HepG2 (cell line): Measurements from ENCODE around the gene CTRB2. TPM values are rescaled to one million over a fixed set of nuclear protein-coding genes. Genes with fewer than 3 reads are reported as not detected.

Source experiments
- EED ChIP-seq: sonication (generic); formaldehyde crosslinking; IDR thresholded peaks from 2 replicates; pipeline ENCODE4 v1.5.0; 2020; ENCODE audit warnings: mild to moderate bottlenecking, missing genetic modification reagents
- ETV5 ChIP-seq: IDR thresholded peaks from 2 replicates; pipeline ENCODE4 v1.6.1; 2018; ENCODE audit warnings: missing biosample characterization, missing genetic modification reagents, inconsistent platforms, borderline replicate concordance
- ETV6 ChIP-seq: sonication (generic); formaldehyde crosslinking; conservative IDR thresholded peaks from 2 replicates; pipeline ENCODE4 v1.4.0; 2020; ENCODE audit warnings: missing genetic modification reagents
- FOSL2 ChIP-seq: sonication (generic); formaldehyde crosslinking; IDR thresholded peaks from 2 replicates; pipeline ENCODE4 v1.4.0; 2020; ENCODE audit warnings: missing genetic modification reagents
- HOXA3 ChIP-seq: sonication (generic); formaldehyde crosslinking; IDR thresholded peaks from 2 replicates; pipeline ENCODE4 v1.5.0; 2020; ENCODE audit warnings: missing genetic modification reagents
- IRF2 ChIP-seq: IDR thresholded peaks from 2 replicates; pipeline ENCODE4 v1.6.1; 2018; ENCODE audit warnings: missing genetic modification reagents, missing compliant biosample characterization
- MXI1 ChIP-seq: IDR thresholded peaks from 3 replicates; pipeline ENCODE4 v1.6.1; 2012; ENCODE audit warnings: low read depth, low read length, inconsistent platforms, borderline replicate concordance
- NFRKB ChIP-seq: fragments of 450-650 bp; IDR thresholded peaks from 2 replicates; pipeline ENCODE4 v1.6.1; 2017
- PHF8 ChIP-seq: sonication (generic); formaldehyde crosslinking; IDR thresholded peaks from 2 replicates; pipeline ENCODE4 v1.5.0; 2020; ENCODE audit warnings: missing genetic modification reagents
- PRMT3 ChIP-seq: sonication (generic); formaldehyde crosslinking; IDR thresholded peaks from 2 replicates; pipeline ENCODE4 v1.8.1; 2022; ENCODE audit warnings: low read depth, mild to moderate bottlenecking, moderate library complexity, missing genetic modification reagents, borderline replicate concordance
- SATB2 ChIP-seq: sonication (generic); formaldehyde crosslinking; IDR thresholded peaks from 2 replicates; pipeline ENCODE4 v1.5.0; 2020; ENCODE audit warnings: missing genetic modification reagents
- ZFP36L2 ChIP-seq: sonication (generic); formaldehyde crosslinking; IDR thresholded peaks from 2 replicates; pipeline ENCODE4 v1.4.0; 2020; ENCODE audit warnings: missing genetic modification reagents
- ZFX ChIP-seq: sonication (generic); formaldehyde crosslinking; IDR thresholded peaks from 2 replicates; pipeline ENCODE4 v1.4.0; 2020; ENCODE audit warnings: mild to moderate bottlenecking, low read depth, missing genetic modification reagents, moderate library complexity
- ZFY ChIP-seq: sonication (generic); formaldehyde crosslinking; IDR thresholded peaks from 2 replicates; pipeline ENCODE4 v1.4.0; 2020; ENCODE audit warnings: missing genetic modification reagents
- ZMYM2 ChIP-seq: sonication (generic); formaldehyde crosslinking; IDR thresholded peaks from 2 replicates; pipeline ENCODE4 v1.8.0; 2022; ENCODE audit warnings: mild to moderate bottlenecking, missing genetic modification reagents
- ZNF331 ChIP-seq: sonication (generic); formaldehyde crosslinking; IDR thresholded peaks from 2 replicates; pipeline ENCODE4 v1.4.0; 2020; ENCODE audit warnings: missing genetic modification reagents
- ZNF451 ChIP-seq: sonication (generic); formaldehyde crosslinking; IDR thresholded peaks from 2 replicates; pipeline ENCODE4 v1.5.0; 2020; ENCODE audit warnings: mild to moderate bottlenecking, missing genetic modification reagents
- ZNF496 ChIP-seq: sonication (generic); formaldehyde crosslinking; IDR thresholded peaks from 2 replicates; pipeline ENCODE4 v1.8.1; 2023; ENCODE audit warnings: mild to moderate bottlenecking, moderate library complexity, missing genetic modification reagents; ENCODE audit not compliant: insufficient replicate concordance
- ZNF562 ChIP-seq: sonication (generic); formaldehyde crosslinking; IDR thresholded peaks from 2 replicates; pipeline ENCODE4 v1.8.0; 2022; ENCODE audit warnings: missing genetic modification reagents, borderline replicate concordance
- ZNF577 ChIP-seq: sonication (generic); formaldehyde crosslinking; IDR thresholded peaks from 2 replicates; pipeline ENCODE4 v1.4.0; 2020; ENCODE audit warnings: mild to moderate bottlenecking, low read depth, missing genetic modification reagents, borderline replicate concordance
- ZNF777 ChIP-seq: sonication (generic); formaldehyde crosslinking; IDR thresholded peaks from 2 replicates; pipeline ENCODE4 v1.4.0; 2020; ENCODE audit warnings: missing genetic modification reagents
- polyA plus RNA-seq, 8 experiments: library from polyadenylated mRNA; depleted of rRNA in 3 of 8; stranded (reverse) in 7 of 8; unstranded in 1 of 8; fragments of >200 nt; fragmentation: Illumina TruSeq in 4 of 8; extraction: Trizol in 4 of 8; gene quantifications; 2 replicates each; pipeline versions ENCODE4 v1.2.1 to v1.2.3, GENCODE V29; 2011 to 2016; ENCODE audit warnings: low read depth in 4 of 8, missing spikeins in 1 of 8, mixed read lengths in 1 of 8; ENCODE audit not compliant: insufficient read depth in 1 of 8
- total RNA-seq, 5 experiments: library from RNA; depleted of rRNA; stranded (reverse); fragments of >200 nt; fragmentation: Illumina TruSeq; extraction: Trizol; gene quantifications; 2 replicates each; pipeline ENCODE4 v1.2.3, GENCODE V29; 2016; ENCODE audit warnings: low read depth in 1 of 5
- TF ChIP-seq, protein P1 (sequence below): sonication (generic); formaldehyde crosslinking; IDR thresholded peaks from 2 replicates; pipeline ENCODE4 v1.5.1; 2020; ENCODE audit warnings: mild to moderate bottlenecking, moderate library complexity, missing genetic modification reagents
- TF ChIP-seq, protein P2 (sequence below): IDR thresholded peaks from 2 replicates; pipeline ENCODE4 v1.6.1; 2016; ENCODE audit warnings: missing compliant biosample characterization, missing genetic modification reagents, borderline replicate concordance
- TF ChIP-seq, protein P3 (sequence below): sonication (generic); formaldehyde crosslinking; IDR thresholded peaks from 2 replicates; pipeline ENCODE4 v1.4.0; 2020; ENCODE audit warnings: mild to moderate bottlenecking, missing genetic modification reagents, borderline replicate concordance

Gene CTRB2
- total and polyA plus RNA-seq, 2 of the 13 experiments (the other 11 are each of a cell fraction or from before 2014, with no cell fraction given): 0.13 TPM; not detected in 1

DNA sequence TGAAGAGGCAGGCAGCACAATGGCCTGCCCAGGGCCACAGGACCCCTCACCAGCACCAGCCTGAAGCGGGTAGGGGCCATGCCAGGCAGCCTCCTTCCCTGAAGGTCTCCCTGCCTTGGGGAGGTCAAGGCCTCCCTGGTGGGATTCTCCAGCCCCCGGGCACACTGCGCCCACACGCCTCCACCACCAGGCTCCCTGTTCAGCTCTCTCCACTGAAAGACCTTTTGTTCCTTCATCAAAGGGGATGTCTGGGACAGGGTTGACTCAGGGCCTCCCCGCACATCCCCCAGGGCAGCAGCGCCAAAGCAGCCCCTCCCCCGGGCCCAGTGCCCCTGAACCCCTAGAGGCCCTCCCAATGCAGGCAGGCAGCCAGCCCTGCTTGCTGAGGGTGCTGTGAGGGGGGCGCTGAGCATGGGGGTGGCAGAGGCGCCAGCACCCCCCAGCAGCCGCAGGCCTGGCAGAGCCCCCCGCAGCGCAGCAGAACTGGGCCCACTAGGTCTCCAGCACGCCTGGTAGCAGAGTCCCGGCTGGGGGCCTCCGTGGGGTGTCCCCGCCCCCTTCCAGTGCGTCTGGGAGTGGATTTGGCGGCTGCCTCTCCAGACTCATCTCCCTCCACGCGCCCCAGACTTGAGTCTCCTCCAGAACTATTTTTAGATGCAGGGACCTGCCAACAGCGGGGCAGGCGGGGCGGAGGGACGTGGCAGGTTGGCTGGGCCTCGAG lies 31.3 kb upstream of the CTRB2 start (continued):
- TF ChIP-seq ETV5 (CRISPR knock-in tag) (peak; percentile 74; the same call in 1 of the 2 replicates), ZNF496 (CRISPR knock-in tag) (no peak), FOSL2 (peak; percentile 81), ZMYM2 (CRISPR knock-in tag) (no peak), NFRKB (no peak), PRMT3 (CRISPR knock-in tag) (0 out of 2 replicates have a peak, but pooled peaks have one; percentile 52), ETV6 (CRISPR knock-in tag) (no peak), HOXA3 (CRISPR knock-in tag) (peak; percentile 69), PHF8 (CRISPR knock-in tag) (peak; percentile 48), ZFP36L2 (CRISPR knock-in tag) (no peak), ZFX (CRISPR knock-in tag) (peak; percentile 63), SATB2 (no peak), MXI1 (peak; percentile 13; the same call in 1 of the 3 replicates), ZNF451 (CRISPR knock-in tag) (0 out of 2 replicates have a peak, but pooled peaks have one; percentile 41), ZNF331 (CRISPR knock-in tag) (peak; percentile 55), EED (CRISPR knock-in tag) (no peak), ZFY (no peak; the same call in 1 of the 2 replicates), ZNF577 (CRISPR knock-in tag) (no peak), IRF2 (CRISPR knock-in tag) (peak; percentile 57; the same call in 1 of the 2 replicates), ZNF777 (CRISPR knock-in tag) (no peak), ZNF562 (CRISPR knock-in tag) (no peak)
- TF ChIP-seq, protein P1, sequence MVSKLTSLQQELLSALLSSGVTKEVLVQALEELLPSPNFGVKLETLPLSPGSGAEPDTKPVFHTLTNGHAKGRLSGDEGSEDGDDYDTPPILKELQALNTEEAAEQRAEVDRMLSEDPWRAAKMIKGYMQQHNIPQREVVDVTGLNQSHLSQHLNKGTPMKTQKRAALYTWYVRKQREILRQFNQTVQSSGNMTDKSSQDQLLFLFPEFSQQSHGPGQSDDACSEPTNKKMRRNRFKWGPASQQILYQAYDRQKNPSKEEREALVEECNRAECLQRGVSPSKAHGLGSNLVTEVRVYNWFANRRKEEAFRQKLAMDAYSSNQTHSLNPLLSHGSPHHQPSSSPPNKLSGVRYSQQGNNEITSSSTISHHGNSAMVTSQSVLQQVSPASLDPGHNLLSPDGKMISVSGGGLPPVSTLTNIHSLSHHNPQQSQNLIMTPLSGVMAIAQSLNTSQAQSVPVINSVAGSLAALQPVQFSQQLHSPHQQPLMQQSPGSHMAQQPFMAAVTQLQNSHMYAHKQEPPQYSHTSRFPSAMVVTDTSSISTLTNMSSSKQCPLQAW (CRISPR knock-in tag): no peak; the same call in 1 of the 2 replicates
- TF ChIP-seq, protein P2, sequence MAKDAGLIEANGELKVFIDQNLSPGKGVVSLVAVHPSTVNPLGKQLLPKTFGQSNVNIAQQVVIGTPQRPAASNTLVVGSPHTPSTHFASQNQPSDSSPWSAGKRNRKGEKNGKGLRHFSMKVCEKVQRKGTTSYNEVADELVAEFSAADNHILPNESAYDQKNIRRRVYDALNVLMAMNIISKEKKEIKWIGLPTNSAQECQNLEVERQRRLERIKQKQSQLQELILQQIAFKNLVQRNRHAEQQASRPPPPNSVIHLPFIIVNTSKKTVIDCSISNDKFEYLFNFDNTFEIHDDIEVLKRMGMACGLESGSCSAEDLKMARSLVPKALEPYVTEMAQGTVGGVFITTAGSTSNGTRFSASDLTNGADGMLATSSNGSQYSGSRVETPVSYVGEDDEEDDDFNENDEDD (CRISPR knock-in tag): 0 out of 2 replicates have a peak, but pooled peaks have one; percentile 25
- TF ChIP-seq, protein P3, sequence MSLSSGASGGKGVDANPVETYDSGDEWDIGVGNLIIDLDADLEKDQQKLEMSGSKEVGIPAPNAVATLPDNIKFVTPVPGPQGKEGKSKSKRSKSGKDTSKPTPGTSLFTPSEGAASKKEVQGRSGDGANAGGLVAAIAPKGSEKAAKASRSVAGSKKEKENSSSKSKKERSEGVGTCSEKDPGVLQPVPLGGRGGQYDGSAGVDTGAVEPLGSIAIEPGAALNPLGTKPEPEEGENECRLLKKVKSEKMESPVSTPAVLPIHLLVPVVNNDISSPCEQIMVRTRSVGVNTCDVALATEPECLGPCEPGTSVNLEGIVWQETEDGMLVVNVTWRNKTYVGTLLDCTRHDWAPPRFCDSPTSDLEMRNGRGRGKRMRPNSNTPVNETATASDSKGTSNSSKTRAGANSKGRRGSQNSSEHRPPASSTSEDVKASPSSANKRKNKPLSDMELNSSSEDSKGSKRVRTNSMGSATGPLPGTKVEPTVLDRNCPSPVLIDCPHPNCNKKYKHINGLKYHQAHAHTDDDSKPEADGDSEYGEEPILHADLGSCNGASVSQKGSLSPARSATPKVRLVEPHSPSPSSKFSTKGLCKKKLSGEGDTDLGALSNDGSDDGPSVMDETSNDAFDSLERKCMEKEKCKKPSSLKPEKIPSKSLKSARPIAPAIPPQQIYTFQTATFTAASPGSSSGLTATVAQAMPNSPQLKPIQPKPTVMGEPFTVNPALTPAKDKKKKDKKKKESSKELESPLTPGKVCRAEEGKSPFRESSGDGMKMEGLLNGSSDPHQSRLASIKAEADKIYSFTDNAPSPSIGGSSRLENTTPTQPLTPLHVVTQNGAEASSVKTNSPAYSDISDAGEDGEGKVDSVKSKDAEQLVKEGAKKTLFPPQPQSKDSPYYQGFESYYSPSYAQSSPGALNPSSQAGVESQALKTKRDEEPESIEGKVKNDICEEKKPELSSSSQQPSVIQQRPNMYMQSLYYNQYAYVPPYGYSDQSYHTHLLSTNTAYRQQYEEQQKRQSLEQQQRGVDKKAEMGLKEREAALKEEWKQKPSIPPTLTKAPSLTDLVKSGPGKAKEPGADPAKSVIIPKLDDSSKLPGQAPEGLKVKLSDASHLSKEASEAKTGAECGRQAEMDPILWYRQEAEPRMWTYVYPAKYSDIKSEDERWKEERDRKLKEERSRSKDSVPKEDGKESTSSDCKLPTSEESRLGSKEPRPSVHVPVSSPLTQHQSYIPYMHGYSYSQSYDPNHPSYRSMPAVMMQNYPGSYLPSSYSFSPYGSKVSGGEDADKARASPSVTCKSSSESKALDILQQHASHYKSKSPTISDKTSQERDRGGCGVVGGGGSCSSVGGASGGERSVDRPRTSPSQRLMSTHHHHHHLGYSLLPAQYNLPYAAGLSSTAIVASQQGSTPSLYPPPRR (CRISPR knock-in tag): peak; percentile 75
